Measurements from ENCODE around the gene AKT1S1.

The AKT1S1 gene

DNA sequence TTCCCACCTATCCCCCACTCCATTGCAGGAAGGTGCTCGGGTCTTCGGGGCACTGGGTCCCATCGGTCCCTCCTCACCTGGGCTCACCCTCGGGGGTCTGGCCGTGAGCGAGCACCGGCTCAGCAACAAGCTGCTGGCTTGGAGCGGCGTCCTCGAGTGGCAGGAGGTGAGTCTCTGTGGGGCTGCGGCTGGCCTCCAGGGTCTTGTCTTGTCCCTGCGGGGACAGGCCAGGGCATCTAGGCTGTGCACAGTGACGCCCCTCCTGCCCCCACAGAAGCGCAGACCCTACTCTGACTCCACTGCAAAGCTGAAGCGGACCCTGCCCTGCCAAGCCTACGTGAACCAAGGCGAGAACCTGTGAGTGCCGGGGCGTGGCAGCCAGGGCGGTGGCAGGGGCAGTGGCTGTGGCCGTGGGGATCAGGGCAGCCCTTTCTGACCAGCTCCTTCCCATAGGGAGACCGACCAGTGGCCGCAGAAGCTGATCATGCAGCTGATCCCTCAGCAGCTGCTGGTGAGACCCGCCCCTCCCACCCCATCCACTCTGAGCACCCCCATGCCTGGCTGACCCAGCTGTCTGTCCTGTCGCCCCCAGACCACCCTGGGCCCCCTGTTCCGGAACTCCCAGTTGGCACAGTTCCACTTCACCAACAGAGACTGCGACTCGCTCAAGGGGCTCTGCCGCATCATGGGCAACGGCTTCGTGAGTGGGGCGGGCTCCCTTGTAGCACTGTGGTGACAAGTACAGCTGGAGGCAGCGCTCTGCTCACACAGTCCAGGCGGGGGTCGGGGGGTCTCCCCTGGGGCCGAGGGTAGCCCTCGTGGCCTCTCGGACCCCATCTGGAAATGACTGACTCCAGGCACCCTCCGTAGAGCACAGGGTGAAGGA, 22.5 kb downstream of the AKT1S1 start:
- no peak for DNase-seq (ENCODE audit: low read depth, low spot score)

DNA sequence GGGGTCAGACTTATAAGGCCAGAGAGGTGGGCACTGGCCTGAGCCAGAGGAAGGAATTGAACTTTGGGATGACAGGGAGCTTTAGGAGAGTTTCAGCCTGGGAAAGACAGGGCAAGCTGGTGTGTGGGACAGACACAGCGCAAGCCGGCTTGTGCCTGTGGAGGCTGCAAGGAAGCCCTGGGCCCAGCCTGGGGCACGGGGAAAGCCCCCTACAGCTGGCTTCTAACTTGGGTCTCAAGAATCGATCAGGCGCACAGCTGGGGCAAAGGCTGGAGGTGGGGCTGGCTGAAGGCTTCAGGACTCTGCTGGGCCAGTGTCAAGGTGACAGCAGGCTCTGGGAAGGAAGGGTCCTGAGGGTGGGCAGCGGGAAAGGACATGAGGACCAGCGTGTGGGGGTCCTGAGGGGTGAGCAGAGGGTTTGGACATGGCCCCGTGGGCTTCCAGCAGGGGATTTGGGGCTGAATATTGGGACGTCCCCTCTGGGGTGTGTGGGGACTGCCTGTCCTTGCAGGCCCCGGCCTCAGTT, 23.2 kb downstream of the AKT1S1 start:
- DNase-seq (ENCODE audit: low read depth, low spot score), result no peak

DNA sequence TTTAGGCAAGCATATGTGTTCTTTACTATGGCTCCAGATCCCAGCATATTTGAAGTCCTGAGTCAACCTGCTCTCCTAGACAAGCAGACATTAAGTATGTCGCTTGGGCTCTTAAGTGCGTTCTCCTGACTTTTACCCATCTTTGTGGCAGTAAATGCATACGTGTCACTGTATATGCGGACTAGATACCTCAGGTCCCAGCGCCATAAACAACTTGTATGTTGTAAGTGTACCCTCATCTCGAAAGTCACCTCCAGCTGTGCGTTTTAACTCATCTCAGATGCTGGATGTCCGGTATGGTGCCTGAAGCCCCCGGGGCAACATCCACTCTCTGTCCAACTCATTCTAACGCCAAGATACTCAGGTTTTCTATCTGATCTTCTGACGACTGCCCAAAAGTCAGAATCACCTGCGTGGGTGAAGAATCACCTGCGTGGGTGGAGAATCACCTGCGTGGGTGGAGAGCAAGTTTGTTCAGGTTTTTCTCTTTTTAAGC, 24.5 kb downstream of the AKT1S1 start:
- no peak for DNase-seq (ENCODE audit: low read depth, low spot score)

DNA sequence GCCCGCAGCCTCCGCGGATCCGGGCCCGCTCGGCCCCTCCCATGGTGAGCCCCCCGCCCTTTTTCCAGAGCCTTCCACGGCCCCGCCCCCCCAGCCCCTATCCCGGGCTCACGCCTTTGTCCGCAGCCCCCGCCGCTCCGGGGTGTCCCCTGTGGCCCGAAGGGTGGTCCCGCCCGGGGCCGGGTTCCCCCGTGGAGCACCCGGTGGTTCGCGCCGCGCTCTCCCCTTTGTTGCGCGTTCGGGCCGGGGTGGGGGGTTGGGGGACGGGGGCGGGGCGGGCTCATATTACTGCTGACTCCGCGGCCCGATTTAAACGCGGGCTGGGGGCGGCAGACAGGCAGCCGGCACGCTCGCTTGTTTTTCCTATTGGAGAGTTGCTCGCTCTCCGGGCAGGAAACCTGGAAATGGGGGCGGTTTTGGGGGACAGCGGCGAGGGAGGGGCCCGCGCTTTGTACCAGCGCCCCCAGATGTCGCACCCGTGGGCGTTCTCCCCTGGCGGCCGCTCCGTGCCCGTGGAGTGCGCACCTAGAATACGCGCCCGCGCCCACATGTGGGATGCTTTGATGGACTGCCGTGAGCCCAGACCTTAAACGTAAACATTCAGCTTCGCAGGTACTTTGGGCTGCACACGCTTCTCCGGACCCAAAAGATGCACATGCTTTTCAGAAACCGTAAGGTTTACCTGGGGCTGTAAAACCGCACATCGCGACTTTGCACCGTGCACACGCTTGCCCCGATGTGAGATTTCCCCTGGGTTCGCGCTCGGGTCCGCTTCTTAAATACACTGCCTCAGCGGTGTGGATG, 25.5 kb downstream of the AKT1S1 start:
- no peak for DNase-seq (ENCODE audit: low read depth, low spot score)

DNA sequence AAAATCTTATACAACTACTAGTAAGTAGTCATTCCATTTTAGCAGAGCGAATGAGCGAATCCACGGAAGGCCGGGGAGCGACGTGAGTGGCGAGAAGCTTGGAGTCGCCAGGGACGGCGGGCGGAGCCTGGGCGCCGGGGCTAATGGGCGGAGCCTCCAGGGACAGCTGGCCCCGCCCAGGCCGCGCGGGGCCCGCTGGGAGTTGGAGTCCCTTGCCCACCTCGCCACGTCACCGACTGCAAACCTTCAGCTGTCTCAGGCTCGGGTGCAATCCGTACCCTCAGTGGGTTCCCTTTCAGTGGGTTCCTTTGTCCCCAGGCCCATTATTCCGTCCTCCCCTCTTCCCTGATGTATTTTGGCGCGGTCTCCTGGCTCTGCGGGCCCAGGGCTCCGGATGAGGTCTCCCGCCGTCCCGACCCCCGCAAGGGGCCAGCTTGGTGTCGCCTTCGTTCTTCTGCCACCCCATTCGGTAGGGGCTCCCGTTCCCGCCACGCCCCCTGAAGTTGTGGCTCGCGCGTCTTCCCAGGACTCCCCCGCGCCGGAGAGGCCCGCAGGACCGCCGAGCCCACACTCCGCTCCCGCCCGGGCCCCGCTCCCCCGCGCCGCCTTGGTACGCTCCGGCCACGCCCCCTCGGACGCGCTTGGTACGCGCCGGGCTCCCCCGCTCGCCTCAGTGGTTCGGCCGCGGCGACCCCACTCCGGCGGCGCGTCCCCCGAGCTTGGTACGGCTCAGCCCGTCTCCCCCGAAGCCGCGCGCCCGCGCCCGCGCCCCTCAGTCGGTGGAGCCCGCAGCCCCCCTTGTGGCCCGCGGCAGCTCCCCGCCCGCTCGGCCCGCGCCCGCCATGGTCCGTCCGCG, 26.4 kb downstream of the AKT1S1 start, which contains the start of gene PTOV1:
Gene PTOV1 (plus strand): TSS at position 673 of the 856 bp plus-strand sequence.
- peak; percentile 67 for DNase-seq (ENCODE audit: low read depth, low spot score)

DNA sequence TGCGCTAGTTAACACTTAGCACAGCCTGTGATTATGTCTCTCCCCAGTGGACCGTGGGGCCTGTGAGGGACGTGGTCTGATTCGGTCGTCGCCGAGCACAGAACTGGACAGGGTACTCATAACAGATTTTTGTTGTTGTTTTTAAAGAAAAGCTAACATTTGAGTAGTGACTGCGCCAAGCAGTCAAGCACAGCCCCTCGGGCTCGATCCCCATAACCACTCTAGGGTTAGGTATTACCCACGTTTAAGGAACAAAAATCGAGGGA, 27.0 kb downstream of the AKT1S1 start:
- DNase-seq (ENCODE audit: low read depth, low spot score), result no peak

DNA sequence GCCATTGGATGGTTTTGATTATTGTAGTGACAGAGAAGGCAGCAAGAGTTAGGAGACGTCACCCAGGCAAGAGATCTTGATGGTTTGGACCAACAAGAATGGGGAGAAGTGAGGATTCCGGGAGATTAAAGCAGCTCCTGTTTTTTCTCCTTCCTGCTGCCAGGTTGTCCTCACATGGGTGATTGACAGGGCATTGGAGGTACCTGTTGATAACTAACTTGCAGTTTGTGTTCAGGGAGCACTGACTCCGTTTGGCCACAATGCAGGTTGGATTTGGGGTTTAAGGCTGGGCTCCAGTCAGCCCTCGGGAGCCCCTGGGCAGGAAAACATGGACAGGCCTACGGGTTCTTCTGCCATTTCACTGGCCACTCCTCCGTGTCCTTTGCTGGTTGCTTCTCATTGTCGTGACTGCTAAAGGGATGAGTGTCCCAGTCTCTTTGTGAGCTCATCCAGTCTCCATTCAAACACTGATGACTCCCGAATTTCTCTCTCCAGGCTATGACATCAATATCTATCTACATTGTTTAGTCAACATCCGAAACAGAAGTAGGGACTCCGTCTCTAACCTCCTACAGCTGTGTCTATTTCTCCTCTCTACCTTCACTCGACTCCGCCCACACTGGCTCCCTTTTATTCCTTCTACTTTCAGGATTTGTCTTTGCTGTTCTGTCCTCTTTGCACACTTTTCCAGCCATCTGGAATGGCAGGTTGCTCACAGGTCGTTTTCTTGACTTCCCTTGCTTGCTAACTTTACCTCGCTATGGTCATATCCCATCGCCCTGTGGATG, 27.5 kb downstream of the AKT1S1 start:
- no peak for DNase-seq (ENCODE audit: low read depth, low spot score)

DNA sequence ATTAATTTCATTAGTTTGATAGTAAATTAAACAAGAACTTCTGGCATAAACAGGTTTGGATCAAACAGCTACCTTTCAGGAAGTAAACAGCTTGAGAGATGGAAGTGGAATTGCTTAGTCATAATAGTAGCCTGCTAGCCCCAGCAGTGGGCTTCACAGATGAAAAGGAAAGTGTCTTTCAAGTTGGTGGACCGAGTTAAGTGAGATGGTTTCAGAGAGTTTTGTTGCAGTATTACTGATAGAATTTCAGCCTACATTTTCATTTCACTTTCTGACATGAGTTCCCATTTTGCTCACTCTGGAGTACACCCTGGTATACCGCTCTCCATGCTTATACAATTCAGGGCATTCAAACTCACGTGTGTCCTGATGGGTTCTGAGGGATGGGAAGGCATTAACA, 28.2 kb downstream of the AKT1S1 start:
- no peak for DNase-seq (ENCODE audit: low read depth, low spot score)

DNA sequence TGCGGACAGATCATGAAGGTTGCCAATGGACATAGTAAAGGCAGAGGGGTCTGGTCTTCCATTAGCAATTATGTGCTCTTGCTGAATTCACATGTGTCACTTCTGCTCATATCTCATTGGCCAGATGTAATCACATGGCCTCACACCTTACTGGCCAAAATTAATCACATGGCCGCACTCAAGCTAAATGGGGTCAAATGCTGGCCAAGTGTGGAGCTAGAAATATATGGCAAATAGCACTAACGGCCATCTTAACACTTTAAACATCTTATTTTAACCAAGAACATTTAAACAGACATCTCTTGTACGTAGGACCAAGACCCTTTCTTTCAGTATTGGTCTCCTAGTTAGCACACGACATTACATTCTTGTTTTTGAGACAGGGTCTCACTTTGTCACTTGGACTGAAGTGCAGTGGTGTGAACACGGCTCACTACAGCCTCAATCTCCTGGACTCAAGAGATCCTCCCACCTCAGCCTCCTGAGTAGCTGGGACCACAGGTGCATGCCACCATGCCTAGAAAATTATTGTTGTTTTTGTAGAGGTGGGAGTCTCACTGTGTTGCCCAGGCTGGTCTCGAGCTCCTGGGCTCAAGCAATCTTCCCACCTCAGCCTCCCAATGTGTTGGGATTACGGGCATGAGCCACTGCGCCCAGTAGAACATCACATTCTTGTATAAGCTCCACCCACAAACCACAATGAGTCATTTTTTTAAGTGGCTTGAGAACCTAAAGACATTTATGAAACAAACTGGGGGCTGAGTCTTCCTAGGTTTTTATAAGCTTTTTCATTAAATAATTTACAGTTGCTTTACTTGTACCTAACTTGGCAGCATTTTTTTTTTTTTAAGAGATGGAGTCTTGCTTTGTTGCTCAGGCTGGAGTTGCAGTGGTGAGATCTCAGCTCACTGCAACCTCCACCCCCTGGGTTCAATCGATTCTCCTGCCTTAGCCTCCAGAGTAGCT, 29.1 kb downstream of the AKT1S1 start:
- no peak for DNase-seq (ENCODE audit: low read depth, low spot score)

DNA sequence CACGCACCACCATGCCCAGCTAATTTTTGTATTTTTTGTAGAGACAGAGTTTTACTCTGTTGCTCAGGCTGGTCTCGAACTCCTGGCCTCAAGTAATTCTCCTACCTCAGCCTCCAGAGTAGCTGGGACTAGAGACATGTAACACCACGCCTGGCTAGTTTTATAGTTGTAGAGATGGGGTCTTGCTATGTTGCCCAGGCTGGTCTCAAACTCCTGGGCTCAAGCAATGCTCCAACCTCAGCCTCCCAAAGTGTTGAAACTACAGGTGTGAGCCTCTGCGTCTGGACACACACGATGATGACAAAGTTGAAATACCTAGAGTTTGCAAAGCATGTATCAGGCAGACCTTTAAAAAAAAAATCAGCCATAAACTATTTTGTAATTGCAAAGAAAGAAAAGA, 30.7 kb downstream of the AKT1S1 start:
- no peak for DNase-seq (ENCODE audit: low read depth, low spot score)

DNA sequence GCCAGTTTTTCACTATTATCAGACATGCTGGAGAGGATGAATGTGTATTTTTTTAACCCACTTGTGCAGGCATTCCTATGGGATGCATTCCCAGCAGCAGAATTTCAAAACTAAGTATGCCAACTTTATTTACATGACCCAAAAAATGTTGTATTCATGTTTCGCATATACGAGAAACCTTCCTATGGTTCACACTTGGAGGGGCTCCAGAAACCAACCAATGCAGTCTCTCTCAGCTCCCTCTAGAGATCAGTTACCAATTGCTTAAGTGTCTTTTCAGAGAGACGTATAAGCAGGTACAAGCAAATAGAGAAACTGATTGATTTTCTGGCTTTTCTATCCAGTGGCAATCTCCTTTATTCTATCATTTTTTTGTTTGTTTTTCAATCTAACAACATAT, 31.7 kb downstream of the AKT1S1 start:
- no peak for DNase-seq (ENCODE audit: low read depth, low spot score)

DNA sequence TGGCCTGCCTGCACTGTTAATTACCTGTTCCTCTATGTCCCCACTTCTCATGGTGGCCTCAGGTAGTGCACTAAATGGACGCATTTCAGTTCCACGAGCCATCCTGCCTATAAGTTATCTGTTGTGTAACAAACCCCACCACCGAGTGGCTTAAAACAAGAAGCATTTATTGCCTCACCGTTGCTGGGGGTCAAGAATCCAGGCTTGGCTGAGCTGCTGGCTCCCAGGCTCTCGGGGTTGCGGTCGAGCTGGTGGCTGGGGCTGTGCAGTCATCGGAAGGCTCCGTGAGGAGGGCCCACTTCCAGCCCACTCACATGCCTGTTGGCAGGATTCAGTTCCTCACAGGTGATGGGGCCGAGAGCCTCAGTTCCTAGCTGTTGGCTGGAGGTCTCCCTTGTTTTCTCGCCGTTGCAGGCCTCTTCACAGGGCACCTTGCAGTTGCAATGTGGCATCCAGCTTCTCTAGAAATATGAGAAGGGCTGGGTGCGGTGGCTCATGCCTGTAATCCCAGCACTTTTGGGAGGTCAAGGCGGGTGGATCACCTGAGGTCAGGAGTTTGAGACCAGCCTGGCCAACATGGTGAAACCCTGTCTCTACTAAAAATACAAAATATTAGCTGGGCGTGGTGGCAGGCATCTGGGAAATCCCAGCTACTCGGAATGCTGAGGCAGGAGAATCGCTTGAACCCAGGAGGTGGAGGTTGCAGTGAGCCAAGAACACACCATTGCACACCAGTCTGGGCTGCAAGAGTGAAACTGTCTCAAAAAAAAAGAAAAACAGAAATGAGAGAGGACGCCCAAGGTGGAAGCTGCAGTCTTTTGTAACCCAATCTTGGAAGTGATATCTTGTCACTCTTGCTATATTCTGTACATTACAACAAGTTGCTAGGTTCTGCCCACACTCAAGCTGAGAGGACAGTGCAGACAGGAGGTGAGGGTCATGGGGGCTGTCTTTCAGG, 32.7 kb downstream of the AKT1S1 start:
- DNase-seq (ENCODE audit: low read depth, low spot score), result no peak

DNA sequence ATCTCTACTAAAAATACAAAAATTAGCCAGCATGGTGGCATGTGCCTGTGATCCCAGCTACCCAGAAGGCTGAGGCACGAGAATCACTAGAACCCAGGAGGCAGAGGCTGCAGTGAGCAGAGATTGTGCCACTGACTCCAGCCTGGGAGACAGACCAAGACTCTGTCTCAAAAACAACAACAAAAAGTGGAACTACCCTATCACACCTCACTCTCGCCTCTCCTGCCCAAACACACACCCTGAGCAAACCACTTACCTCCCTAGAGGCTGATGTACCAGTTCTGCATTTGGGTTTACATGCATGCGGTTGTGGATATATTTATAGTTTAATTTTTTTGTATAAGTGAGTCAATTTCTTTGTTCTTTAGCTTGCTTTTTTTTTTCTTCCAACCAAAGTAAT, 33.9 kb downstream of the AKT1S1 start:
- DNase-seq (ENCODE audit: low read depth, low spot score), result no peak

DNA sequence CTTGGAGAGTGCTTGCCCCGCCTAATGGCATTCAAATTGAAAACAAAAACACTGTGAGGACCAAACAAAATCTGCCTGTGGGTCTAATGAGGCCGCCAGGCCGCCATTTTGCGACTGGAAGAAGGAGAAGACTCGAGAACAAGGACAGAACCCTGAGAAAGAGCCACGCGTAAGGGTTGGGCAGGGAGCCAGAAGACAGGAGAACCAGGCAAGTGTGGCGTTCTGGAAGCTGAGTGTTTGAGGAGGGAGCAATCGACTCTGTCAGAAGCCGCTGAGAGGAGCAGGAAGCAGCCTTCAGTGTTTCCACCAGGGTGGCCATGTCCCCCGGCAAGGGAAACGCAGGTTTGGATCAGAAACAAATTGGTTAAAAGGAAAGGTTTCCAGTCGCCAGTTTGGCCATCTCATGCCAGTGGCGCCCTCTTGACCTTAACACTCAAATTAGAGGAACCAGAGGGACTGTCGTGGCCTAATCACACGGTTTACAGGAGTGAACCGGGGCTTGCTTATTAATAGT, 36.4 kb downstream of the AKT1S1 start:
- no peak for DNase-seq (ENCODE audit: low read depth, low spot score)

DNA sequence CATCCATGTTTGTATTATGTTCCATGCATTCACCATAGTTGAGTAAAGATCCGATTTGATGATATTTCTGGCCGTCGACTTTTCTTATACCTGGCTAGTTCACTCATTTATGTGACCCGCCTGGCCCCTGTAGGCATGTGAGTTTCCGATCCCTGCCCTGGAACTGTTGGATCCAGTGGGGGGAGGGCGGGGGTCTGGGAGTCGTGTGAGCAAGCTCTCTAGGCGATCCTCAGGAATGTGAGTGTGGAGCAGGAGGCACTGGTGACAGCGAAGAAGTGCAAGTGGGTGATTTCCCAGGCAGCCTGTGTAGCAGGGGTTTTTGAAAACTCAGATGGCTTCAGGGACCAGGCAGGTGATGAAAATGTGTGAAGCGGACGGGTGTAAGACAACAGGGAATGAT, 36.8 kb downstream of the AKT1S1 start:
- DNase-seq (ENCODE audit: low read depth, low spot score), result no peak

DNA sequence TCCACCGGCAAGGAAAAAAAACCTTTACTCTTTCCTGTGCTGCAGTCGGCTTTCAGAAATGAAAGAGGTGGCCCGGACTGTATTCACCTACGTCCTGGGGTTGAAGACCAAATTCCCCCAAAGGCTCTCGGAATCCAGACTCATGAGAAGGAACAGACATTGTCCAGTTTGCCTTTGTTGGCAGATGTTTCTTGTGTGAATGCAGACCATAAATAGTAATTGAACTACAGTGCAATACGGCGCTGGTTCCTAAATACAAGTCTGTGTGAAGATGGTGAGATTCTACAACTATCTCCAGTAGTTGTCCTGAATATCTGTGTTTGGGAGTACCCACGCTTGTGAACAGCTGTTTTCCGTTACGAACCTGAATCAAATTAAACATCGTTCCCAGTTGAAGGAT, 37.4 kb downstream of the AKT1S1 start:
- no peak for DNase-seq (ENCODE audit: low read depth, low spot score)

DNA sequence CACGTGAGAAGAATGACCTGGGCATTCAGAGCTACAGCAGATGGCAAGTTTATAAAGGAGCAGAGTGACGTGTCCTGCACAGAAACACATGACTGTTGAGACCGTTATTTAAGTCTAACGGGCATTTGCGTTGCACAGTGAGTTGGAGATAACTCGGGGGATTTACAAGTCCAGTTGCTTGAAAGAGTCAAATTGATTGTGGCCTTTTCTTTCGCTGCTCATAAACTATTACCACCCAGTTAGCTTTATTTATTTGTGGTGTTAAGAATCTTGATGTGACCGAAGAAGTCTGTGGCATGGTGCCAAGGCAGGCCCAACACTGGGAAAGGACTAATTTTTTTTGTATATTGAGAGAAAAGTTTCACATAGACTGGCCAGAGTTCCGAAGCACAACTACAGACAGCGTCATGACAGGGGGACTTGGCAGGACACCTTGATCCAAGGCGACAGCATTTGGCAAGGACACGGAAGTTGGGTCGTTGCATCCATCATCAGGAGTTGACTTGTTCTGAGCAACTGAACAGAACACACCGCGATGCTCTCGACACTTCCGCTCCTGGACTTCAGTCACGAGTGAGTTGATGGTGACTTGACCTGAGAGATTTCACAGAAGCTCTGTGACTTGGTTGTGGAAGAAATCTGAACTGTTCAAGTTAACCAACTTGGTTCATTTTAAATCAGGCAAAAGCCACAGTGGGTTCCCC, 38.1 kb downstream of the AKT1S1 start:
- DNase-seq (ENCODE audit: low read depth, low spot score), result no peak

DNA sequence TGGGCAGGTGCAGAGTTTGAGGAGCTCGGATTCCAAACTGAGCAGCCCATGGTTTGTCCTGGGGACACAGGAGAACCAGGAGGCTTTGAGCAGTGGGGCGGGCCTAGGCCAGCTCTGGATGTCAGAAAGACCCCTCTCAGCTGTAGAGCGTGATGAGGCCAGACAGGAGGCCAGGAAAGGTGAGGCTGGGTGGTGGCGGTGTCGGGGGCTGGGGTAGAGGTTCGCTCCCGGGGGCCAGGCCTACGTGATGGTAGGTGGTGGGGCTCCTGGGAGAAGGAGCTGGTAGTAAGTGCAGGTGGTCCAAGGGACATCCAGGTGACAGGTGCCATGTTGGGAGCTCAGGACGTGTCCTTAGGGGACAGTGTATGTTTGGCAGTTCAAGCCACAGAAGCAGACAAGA, 39.7 kb downstream of the AKT1S1 start:
- no peak for DNase-seq (ENCODE audit: low read depth, low spot score)
